CD4-positive, alpha-beta T cell treated with Interleukin-2 at 100 ng/mL for 4 hours (primary cell): ENCODE results near the gene ZNF541.
A peak's percentile ranks its signal among the peaks of the same experiment; 100 is the strongest.

Experiments used
- DNase-seq: peaks from one replicate; pipeline ENCODE4 v3.0.0-alpha.2; 2020; ENCODE audit warnings: low spot score

ZNF541 gene

DNA sequence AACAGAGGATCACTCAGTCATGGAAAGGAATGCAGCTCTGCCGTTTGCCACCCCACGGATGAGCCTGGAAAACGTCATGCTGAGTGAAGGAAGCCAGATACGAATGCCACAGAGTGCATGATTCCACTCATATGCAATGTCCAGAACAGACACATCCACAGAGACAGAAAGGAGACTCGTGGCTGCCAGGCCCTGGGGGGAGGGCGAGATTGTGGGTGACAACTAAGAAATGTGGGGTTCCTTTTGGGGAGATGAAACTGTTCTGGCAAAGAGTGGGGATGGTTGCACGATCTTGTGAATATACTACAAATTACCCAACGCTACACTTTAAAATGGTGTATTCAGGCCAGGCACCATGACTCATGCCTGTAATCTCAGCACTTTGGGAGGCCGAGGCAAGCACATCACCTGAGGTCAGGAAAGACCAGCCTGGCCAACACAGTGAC is 30.9 kb downstream of the ZNF541 start:
- DNase-seq, result no peak

DNA sequence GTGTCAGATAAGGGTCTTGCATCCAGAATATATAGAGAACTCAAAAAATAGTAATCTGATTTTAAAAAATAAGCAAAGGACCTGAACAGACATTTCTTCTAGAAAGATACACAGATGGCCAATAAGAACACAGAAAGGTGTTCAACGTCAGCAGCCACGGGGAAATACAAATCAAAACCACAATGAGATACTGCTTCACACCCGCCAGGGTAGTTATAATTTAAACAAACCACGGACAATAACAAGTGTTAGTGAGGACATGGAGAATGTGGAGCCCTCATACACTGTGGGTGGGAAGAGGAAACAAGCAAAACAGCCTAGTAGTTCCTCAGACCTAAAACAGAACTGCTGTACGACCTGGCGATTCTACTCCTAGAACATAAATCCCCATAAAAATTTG is 31.4 kb downstream of the ZNF541 start:
- peak; percentile 52 for DNase-seq

DNA sequence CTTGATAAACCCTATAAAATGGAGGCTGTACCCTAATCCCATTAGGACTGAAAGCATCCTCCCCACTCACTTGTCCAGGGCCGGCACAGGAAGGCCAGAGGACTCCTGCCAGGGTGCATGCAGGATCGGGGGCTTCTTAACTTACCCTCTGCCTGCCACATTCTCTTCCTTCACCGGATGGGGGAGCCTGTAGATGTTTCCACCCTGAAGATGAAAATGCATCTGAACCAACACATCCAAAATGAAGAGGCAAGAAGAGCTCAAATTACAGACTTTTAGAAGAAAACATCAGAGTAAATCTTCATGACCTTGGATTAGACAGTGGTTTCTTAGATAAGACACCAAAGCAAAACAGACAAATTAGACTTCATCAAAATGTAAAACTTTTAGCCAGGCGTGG is 32.2 kb downstream of the ZNF541 start:
- no peak for DNase-seq

DNA sequence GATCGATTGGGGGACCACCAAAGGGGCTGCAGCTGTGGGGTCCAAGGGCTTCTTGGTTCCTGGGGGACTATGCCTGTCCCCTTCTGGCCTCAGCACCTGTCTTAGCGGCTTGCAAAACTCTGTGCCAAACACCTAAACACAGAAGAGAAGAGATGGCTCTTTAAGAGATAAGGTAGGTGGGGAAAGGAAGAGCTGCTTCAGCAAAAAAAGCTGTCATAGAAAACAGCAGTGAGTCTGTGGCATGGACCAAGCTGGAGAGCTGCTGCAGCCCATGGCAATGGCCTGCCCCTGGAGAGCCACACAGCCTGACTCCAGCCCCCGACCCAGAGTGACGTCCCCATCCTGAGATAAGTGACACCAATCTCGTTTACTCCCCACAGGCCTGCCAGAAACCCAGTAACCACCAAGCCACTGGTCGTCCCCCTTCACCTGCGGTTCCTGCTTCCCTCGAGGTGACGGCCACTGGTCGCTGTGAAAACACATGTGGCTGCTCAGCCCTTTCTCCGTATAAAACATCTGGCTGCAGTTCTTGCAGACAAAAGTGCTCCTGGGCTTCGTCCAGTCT is 33.1 kb downstream of the ZNF541 start:
- DNase-seq, result peak; percentile 12

DNA sequence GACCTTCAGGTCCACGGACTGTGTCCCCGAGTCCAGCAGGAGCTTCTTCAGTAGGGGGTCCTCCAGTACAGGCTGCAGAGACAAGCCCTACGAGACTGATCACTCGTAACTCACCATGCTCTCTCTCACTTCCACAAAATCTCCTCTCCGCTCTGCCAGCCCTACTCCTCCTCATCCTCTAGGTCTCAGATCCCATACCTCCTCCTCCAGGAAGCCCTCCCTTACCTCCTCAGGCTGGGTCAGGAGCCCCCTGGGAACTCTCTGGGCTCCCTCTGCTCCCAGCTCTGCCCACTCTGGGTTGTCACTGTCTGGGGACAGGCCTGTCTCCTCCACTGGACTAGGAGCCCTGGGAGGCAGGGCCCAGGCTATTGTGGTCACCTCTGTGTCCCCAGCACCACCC is 34.1 kb downstream of the ZNF541 start:
- DNase-seq, result no peak

DNA sequence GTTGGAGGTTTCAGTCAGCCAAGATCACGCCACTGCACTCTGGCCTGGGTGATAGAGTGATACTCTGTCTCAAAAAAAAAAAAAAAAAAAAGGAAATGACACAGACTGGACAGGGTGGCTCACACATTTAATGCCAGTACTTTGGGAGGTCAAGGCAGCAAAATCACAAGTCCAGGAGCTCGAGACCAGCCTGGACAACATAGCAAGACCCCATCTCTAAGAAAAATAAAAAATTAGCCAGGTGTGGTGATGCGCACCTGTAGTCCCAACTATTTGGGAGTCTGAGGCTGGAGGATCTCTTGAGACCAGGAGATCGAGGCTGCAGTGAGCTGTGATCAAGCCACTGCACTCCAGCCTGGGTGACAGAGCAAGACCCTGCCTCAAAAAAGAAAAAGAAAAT is 35.5 kb downstream of the ZNF541 start:
- DNase-seq, result no peak

DNA sequence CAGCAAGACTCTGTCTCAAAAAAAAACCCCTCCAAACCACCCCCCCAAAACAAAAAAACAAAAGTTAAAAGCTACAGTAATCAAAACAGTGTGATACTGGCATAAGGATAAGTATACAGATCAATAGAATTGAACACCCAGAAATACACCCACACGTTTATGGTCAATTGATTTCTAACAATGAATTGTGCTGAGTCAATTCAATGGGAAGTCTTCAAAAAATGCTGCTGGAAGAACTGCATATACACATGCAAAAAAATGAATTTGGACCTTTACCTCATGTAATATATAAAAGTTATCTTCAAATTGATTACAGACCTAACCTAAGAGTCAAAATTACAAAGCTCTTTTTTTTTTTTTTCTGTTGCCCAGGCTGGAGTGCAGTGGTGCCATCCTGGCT is 38.3 kb downstream of the ZNF541 start:
- DNase-seq, result no peak

DNA sequence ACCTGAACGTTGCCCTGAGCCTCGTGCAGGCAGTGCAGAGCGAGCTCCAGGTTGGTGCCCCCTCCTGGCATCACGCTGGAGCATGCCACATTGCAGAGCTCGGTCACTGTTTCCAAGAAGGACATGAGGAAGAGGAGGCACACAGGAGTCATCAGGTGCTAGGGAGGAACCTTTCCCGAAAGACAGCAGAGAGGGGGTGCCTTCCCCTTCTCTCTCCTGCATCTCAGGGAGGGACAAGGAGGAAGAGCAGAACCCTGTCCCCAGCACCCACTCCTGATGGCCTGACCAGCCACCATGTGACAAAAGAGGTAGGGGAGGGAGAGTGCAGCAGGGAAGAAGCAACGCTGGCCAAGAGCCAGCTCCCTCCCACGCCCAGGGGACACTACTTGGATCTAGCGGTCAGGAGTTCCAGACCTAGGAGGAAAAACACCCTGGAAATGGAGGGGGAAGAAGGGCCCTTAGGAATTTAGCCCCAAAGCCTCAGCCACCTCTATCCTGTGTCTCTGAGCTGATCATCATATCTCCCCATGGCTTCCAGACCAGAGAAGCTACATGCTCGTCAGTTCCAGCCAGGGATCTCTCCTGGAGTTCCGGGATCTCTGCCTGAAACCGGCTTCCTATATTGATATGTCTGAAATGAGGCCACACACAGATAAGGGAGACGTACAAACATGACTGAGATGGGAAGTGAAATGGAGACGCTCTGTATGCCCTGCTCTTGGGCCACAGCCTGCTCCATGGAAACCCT is 41.1 kb downstream of the ZNF541 start:
- no peak for DNase-seq

DNA sequence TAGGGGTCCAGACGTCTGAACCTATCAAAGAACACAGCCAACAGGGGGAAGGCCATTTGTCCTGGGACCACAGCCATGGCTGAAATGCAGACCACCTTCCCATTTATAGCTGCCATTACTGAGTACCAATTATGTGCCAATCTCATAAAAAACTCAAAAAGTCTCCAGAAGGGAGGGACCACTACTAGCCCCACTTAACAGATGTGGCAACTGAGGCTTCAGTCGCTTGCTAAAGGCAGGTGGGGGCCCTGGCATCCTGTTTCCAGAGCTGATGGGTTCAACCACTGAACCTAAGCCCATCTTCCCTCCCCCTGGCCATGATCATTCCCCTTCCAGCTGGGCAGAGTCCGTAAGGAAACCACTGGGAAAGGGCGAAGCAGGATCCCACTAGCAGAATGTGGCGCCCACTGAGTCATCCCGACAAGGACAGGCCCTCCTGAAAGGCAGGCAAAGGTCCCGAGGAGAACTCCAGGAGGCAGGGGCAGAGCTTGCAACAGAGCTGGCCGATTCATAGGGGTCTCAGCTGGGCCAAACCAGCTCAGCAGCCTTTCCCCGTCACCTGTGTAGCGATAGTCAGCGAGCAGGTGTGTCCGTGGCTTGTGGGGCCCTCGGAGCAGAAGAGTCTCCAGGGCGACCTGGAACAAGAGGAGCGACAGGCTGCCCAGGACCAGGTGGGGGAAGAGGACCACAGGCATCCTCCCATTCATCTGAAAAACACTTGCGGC is 43.8 kb downstream of the ZNF541 start:
- no peak for DNase-seq

DNA sequence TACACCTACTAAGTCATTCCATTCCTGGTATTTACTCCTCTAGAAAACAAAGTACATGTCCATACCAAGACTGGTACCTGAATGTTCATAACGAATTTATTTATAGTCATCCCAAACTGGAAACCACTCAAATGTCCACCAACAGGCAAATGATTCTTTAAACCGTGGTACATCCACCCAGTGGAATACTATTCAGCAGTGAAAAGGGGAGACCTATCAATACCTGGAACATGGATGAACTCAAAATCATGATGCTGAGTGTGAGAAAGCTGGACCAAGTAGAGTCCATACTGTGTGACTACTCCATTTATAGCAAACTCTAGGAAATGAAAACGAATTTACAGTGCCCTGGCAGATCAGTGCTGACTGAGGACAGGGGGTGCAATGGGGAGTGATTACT is 46.1 kb downstream of the ZNF541 start:
- no peak for DNase-seq

DNA sequence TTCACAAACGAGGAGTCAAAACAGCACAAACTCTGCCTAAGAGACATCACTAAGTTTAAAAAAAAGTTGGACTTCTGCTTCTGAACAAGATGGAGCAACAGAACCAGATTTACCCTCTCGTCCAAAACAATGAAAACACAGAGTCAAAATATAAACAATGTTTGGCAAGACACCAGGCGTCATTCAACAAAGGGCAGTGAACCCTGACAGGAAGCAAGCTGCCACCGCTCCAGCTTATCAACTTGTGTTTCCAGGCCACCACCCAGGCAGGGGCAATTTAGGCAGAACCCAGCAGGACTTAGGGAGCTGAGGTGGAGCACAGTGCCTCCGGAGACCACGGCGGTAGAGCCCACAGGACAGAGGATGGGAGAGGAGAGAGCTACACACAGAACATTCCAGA is 49.5 kb downstream of the ZNF541 start:
- no peak for DNase-seq
